HEK293 (cell line): Measurements from ENCODE around the gene EEF1A2.

Source experiments
- CTCF ChIA-PET: fragments of 350-600 bp; formaldehyde crosslinking; extraction: SDS; loops from one replicate; lab custom pipeline; 2021; ENCODE audit warnings: antibody characterized with exemption; lab: Yijun Ruan, JAX
- POLR2A ChIA-PET: fragments of 300-600 bp; formaldehyde crosslinking; extraction: SDS; loops from one replicate; lab custom pipeline; 2020; ENCODE audit warnings: antibody characterized with exemption, inconsistent platforms; lab: Yijun Ruan, JAX
- H3K27ac ChIP-seq: fragments of 200-500 bp; sonication (Bioruptor generic); 2 replicates; pipeline ENCODE4 v1.5.1; 2014; ENCODE audit warnings: low read depth, low read length, control low read depth, inconsistent platforms; ENCODE audit errors: extremely low read depth
- H3K36me3 ChIP-seq, 2 experiments: fragments of 200-500 bp in 1 of 2; sonication (Bioruptor generic) in 1 of 2; 1 replicate in 1 of 2; 2 replicates in 1 of 2; pipeline ENCODE4 v1.5.1; 2014 to 2017; ENCODE audit warnings: inconsistent platforms in 2 of 2, low read length in 2 of 2; ENCODE audit not compliant: control insufficient read depth in 2 of 2, insufficient read depth in 1 of 2
- H3K4me1 ChIP-seq: fragments of 200-500 bp; sonication (Bioruptor generic); 2 replicates; pipeline ENCODE4 v1.5.1; 2014; ENCODE audit warnings: mild to moderate bottlenecking, low read length, inconsistent platforms; ENCODE audit not compliant: control insufficient read depth, insufficient read depth
- H3K4me3 ChIP-seq: 2 replicates; pipeline ENCODE4 v1.5.1; 2011; ENCODE audit warnings: low read depth, mild to moderate bottlenecking, control low read depth, low read length, moderate library complexity
- H3K9me3 ChIP-seq: fragments of 200-500 bp; sonication (Bioruptor generic); 2 replicates; pipeline ENCODE4 v1.5.1; 2014; ENCODE audit warnings: low read depth, low read length, inconsistent platforms; ENCODE audit not compliant: control insufficient read depth, insufficient read depth
- GFI1B ChIP-seq: fragments of 450-650 bp; formaldehyde crosslinking; IDR thresholded peaks from 2 replicates; pipeline ENCODE4 v1.5.1; 2016; ENCODE audit warnings: missing biosample characterization, missing genetic modification characterization
- KLF8 ChIP-seq: fragments of 450-650 bp; formaldehyde crosslinking; IDR thresholded peaks from 2 replicates; pipeline ENCODE4 v1.5.1; 2016; ENCODE audit warnings: missing biosample characterization, missing genetic modification characterization
- MZF1 ChIP-seq: fragments of 450-650 bp; formaldehyde crosslinking; IDR thresholded peaks from 2 replicates; pipeline ENCODE4 v1.5.1; 2017; ENCODE audit warnings: missing biosample characterization, missing genetic modification characterization, borderline replicate concordance
- REPIN1 ChIP-seq: fragments of 450-650 bp; formaldehyde crosslinking; IDR thresholded peaks from 2 replicates; pipeline ENCODE4 v1.5.1; 2017; ENCODE audit warnings: missing biosample characterization, missing genetic modification characterization, low read depth
- REST ChIP-seq: fragments of 450-650 bp; formaldehyde crosslinking; IDR thresholded peaks from 2 replicates; pipeline ENCODE4 v1.5.1; 2016; ENCODE audit warnings: missing biosample characterization, missing genetic modification characterization
- YY1 ChIP-seq: fragments of 450-650 bp; formaldehyde crosslinking; IDR thresholded peaks from 2 replicates; pipeline ENCODE4 v1.5.1; 2018; ENCODE audit warnings: missing biosample characterization, missing genetic modification characterization
- ZBTB48 ChIP-seq: fragments of 450-650 bp; formaldehyde crosslinking; IDR thresholded peaks from 2 replicates; pipeline ENCODE4 v1.5.1; 2016; ENCODE audit warnings: missing biosample characterization, missing genetic modification characterization
- ZFHX2 ChIP-seq: fragments of 450-650 bp; formaldehyde crosslinking; conservative IDR thresholded peaks from 2 replicates; pipeline ENCODE4 v1.5.1; 2016; ENCODE audit warnings: missing biosample characterization, missing genetic modification characterization
- ZFP3 ChIP-seq: fragments of 450-650 bp; formaldehyde crosslinking; IDR thresholded peaks from 2 replicates; pipeline ENCODE4 v1.5.1; 2016; ENCODE audit warnings: low read depth, missing biosample characterization, missing genetic modification characterization
- ZNF132 ChIP-seq: fragments of 450-650 bp; formaldehyde crosslinking; IDR thresholded peaks from 2 replicates; pipeline ENCODE4 v1.5.1; 2017; ENCODE audit warnings: missing biosample characterization, missing genetic modification characterization, borderline replicate concordance
- ZNF169 ChIP-seq: fragments of 450-650 bp; formaldehyde crosslinking; IDR thresholded peaks from 2 replicates; pipeline ENCODE4 v1.5.1; 2016; ENCODE audit warnings: missing biosample characterization, missing genetic modification characterization
- ZNF2 ChIP-seq: fragments of 450-650 bp; formaldehyde crosslinking; IDR thresholded peaks from 2 replicates; pipeline ENCODE4 v1.5.1; 2016; ENCODE audit warnings: missing biosample characterization, missing genetic modification characterization
- ZNF221 ChIP-seq: fragments of 450-650 bp; formaldehyde crosslinking; IDR thresholded peaks from 2 replicates; pipeline ENCODE4 v1.5.1; 2017; ENCODE audit warnings: missing biosample characterization, missing genetic modification characterization, borderline replicate concordance
- ZNF280D ChIP-seq: fragments of 450-650 bp; formaldehyde crosslinking; IDR thresholded peaks from 2 replicates; pipeline ENCODE4 v1.5.1; 2016; ENCODE audit warnings: missing biosample characterization, missing genetic modification characterization
- ZNF341 ChIP-seq: fragments of 450-650 bp; formaldehyde crosslinking; IDR thresholded peaks from 2 replicates; pipeline ENCODE4; 2016; ENCODE audit warnings: low read depth, missing biosample characterization, missing genetic modification characterization
- ZNF558 ChIP-seq: fragments of 450-650 bp; formaldehyde crosslinking; IDR thresholded peaks from 2 replicates; pipeline ENCODE4 v1.5.1; 2016; ENCODE audit warnings: missing biosample characterization, missing genetic modification characterization
- ZNF629 ChIP-seq: fragments of 450-650 bp; formaldehyde crosslinking; IDR thresholded peaks from 2 replicates; pipeline ENCODE4 v1.5.1; 2017; ENCODE audit warnings: missing biosample characterization, missing genetic modification characterization
- ZNF660 ChIP-seq: fragments of 450-650 bp; IDR thresholded peaks from 2 replicates; pipeline ENCODE4 v1.5.1; 2018; ENCODE audit warnings: missing biosample characterization, mild to moderate bottlenecking, missing genetic modification characterization
- ZNF701 ChIP-seq: fragments of 450-650 bp; formaldehyde crosslinking; IDR thresholded peaks from 2 replicates; pipeline ENCODE4 v1.5.1; 2016; ENCODE audit warnings: missing biosample characterization, missing genetic modification characterization
- TF ChIP-seq, protein P1 (sequence below): fragments of 450-650 bp; formaldehyde crosslinking; optimal IDR thresholded peaks from 2 replicates; pipeline ENCODE3; 2016; ENCODE audit warnings: missing biosample characterization, mild to moderate bottlenecking, missing genetic modification characterization

EEF1A2 gene

GRCh38 chr20:63508072-63508768 is 9.3 kb upstream of the EEF1A2 start (continued):
- TF ChIP-seq KLF8 (tag by site-specific recombination) = no peak

DNA sequence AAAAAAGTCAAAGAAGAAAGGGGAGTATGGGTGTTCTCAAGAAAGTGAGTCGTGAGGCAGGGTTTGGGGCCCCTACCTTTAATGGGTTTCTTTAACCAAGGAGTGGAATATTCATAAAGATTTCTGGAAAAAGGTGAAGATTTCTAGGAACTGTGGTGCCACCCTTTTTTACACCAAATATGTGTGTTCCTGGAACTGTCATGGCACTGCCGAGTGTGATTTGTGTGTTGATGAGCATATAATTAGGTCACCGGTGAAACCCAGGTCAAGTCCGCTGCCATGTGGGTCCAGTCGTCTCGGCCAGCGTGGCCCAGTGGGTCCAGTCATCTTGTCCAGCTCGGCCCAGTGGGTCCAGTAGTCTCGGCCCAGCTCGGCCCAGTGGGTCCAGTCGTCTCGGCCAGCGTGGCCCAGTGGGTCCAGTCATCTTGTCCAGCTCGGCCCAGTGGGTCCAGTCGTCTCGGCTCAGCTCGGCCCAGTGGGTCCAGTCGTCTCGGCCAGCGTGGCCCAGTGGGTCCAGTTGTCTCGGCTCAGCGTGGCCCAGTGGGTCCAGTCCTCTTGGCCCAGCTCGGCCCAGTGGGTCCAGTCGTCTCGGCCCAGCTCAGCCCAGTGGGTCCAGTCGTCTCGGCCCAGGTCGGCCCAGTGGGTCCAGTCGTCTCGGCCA is 8.3 kb upstream of the EEF1A2 start:
- no peak overlapping the region for H3K27ac ChIP-seq
- POLR2A ChIA-PET = interaction anchor here (0.7 kb wide), 1 partner anchor 22 kb away, joined by 3 read pairs; no protein-coding TSS in a partner anchor
- no peaks in the 10 kb centered on the region for H3K9me3 ChIP-seq
- TF ChIP-seq ZBTB48 (tag by site-specific recombination) = no peak
- TF ChIP-seq REPIN1 (tag by site-specific recombination) = no peak
- TF ChIP-seq ZFHX2 = no peak
- no peak for TF ChIP-seq ZNF629 (tag by site-specific recombination)
- TF ChIP-seq, protein P1, sequence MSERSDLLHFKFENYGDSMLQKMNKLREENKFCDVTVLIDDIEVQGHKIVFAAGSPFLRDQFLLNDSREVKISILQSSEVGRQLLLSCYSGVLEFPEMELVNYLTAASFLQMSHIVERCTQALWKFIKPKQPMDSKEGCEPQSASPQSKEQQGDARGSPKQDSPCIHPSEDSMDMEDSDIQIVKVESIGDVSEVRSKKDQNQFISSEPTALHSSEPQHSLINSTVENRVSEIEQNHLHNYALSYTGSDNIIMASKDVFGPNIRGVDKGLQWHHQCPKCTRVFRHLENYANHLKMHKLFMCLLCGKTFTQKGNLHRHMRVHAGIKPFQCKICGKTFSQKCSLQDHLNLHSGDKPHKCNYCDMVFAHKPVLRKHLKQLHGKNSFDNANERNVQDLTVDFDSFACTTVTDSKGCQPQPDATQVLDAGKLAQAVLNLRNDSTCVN (tag by site-specific recombination) = no peak
- TF ChIP-seq ZNF660 = no peak
- TF ChIP-seq ZFP3 (tag by site-specific recombination) = no peak
- TF ChIP-seq ZNF280D (tag by site-specific recombination) = no peak
- TF ChIP-seq ZNF132 = no peak
- TF ChIP-seq ZNF169 (tag by site-specific recombination) = no peak
- TF ChIP-seq ZNF341 (tag by site-specific recombination) = no peak
- no peak for TF ChIP-seq REST
- no peak for TF ChIP-seq ZNF701 (tag by site-specific recombination)
- no peak for TF ChIP-seq GFI1B (tag by site-specific recombination)
- TF ChIP-seq MZF1 (tag by site-specific recombination) = no peak
- TF ChIP-seq ZNF2 = no peak
- TF ChIP-seq ZNF558 (tag by site-specific recombination) = no peak
- TF ChIP-seq ZNF221 (tag by site-specific recombination) = no peak
- no peak for TF ChIP-seq YY1 (tag by site-specific recombination)
- no peaks in the 10 kb centered on the region for H3K36me3 ChIP-seq
- no peak overlapping the region for H3K4me3 ChIP-seq
- CTCF ChIA-PET = no interaction called here
- H3K4me1 ChIP-seq = no peaks in the 10 kb centered on the region
